HCT116 (cell line): ENCODE measurements around the gene LOXHD1.

ENCODE experiments used
- CEBPB ChIP-seq: IDR thresholded peaks from 2 replicates; pipeline ENCODE4 v1.6.1; 2012; ENCODE audit warnings: low read depth
- CTCF ChIP-seq, 3 experiments: fragments of 200-600 bp in 1 of 3; sonication (generic) in 1 of 3; IDR thresholded peaks in 2 of 3; conservative IDR thresholded peaks in 1 of 3; 2 replicates each; pipeline ENCODE4 v1.5.1; 2012 to 2017; ENCODE audit warnings: low read depth in 2 of 3, low read length in 2 of 3, antibody characterized with exemption in 1 of 3, borderline replicate concordance in 1 of 3, control low read depth in 1 of 3, mild to moderate bottlenecking in 1 of 3, mixed read lengths in 1 of 3, mixed run types in 1 of 3, moderate library complexity in 1 of 3; ENCODE audit not compliant: insufficient read depth in 1 of 3
- EZH2 ChIP-seq: fragments of 200-600 bp; sonication (generic); IDR thresholded peaks from 2 replicates; pipeline ENCODE4 v1.6.1; 2017; ENCODE audit warnings: antibody characterized with exemption, mixed run types
- POLR2A ChIP-seq: IDR thresholded peaks from 2 replicates; pipeline ENCODE4 v1.7.0; 2011; ENCODE audit warnings: borderline replicate concordance; ENCODE audit not compliant: insufficient read depth, insufficient read length; ENCODE audit errors: extremely low read depth
- POLR2AphosphoS5 ChIP-seq: IDR thresholded peaks from 2 replicates; pipeline ENCODE4 v1.6.1; 2011; ENCODE audit warnings: mild to moderate bottlenecking, low read depth, low read length, moderate library complexity
- SP1 ChIP-seq: IDR thresholded peaks from 2 replicates; pipeline ENCODE4 v1.6.1; 2012; ENCODE audit warnings: low read depth
- YY1 ChIP-seq: IDR thresholded peaks from 2 replicates; pipeline ENCODE4 v1.6.1; 2011; ENCODE audit warnings: low read length, low read depth, moderate library complexity, mild to moderate bottlenecking; ENCODE audit not compliant: insufficient replicate concordance; ENCODE audit errors: extremely low read depth
- TF ChIP-seq, protein P1 (sequence below): IDR thresholded peaks from 2 replicates; pipeline ENCODE4 v1.6.1; 2012

GRCh38 chr18:46427216-46427995 is 229.6 kb downstream of the LOXHD1 start:
- TF ChIP-seq, protein P1, sequence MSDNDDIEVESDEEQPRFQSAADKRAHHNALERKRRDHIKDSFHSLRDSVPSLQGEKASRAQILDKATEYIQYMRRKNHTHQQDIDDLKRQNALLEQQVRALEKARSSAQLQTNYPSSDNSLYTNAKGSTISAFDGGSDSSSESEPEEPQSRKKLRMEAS = no peak
- TF ChIP-seq POLR2A = no peak
- TF ChIP-seq POLR2AphosphoS5 = no peak
- no peak for TF ChIP-seq EZH2
- TF ChIP-seq CTCF (IDR thresholded peaks at IDR 0.05 in 2 of 3, conservative IDR thresholded peaks at IDR 0.05 in 1 of 3; ENCODE audit: borderline replicate concordance in 1 of 3, insufficient read depth in 1 of 3, low read depth in 2 of 3, low read length in 2 of 3) = no peak
- no peak for TF ChIP-seq SP1
- TF ChIP-seq YY1 = no peak
- no peak for TF ChIP-seq CEBPB
